Inflammatory macrophage (primary cell): Measurements from ENCODE around the gene MTHFS.
"Not testable (repeated sequence)": the region's sequence is repeated elsewhere in the genome, so short reads cannot be mapped to it uniquely, and the experiment has no call there.

Experiments
- DNase-seq, 2 donors: peaks; one replicate each; pipeline ENCODE4 v3.0.0-alpha.2; 2020 to 2022

Gene MTHFS

DNA sequence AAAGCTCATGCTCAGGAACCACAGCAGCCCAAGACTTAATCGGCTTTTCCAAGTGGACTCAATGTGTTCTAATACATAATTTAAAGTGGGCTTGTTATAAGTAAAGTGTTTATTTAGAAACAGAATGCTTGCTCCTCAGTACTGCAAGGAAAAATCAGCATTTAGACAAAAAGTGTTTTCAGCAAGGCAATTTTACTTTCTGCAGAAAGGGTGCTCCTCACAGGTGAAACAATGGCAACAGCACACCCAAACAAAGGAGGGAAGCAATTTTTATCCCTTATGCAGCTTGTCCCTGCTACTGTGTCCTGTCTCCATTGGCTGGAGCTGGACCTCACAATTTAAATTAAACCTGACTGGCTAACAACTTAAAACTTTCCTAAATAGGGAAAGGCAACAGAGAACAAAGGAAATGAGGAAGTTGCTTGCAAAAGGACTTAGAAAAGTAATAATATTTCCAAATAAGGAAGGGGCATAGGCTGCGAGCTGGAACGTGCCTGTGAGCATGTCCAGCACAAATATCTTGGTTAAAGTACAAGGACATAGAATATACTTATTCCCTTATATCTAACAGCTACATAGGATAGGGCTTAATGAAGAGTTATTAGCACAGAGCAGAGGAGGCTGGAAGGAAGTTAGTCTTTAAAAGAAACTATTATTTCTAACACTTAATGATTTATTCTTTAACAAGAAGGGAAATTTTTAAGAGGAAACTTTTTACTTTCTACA is 19.1 kb upstream of the MTHFS start:
- DNase-seq, result peak in 1 of 2 donors; percentile 34

GRCh38 chr15:79914728-79915127 is 17.9 kb upstream of the MTHFS start:
- DNase-seq, result no peak

GRCh38 chr15:79909556-79910335 is 12.9 kb upstream of the MTHFS start:
- not testable (repeated sequence) for DNase-seq

DNA sequence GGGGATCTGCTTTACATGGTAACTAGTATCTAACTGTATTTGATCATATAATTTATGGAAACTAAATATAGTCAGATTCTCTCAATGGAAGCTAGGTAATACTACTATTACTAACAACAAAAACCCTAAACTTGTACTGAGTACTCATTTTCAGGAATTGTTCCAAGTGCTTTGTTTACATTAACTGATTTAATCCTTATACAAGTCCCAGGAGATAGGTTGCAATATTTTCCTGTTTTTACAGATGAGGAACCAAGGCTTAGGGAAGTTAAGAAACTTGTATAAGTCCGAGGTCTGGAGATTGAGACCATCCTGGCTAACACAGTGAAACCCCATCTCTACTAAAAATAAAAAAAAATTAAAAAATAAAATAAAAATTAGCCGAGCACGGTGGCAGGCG is 7.5 kb upstream of the MTHFS start:
- DNase-seq, result peak; percentile 26 to 35

DNA sequence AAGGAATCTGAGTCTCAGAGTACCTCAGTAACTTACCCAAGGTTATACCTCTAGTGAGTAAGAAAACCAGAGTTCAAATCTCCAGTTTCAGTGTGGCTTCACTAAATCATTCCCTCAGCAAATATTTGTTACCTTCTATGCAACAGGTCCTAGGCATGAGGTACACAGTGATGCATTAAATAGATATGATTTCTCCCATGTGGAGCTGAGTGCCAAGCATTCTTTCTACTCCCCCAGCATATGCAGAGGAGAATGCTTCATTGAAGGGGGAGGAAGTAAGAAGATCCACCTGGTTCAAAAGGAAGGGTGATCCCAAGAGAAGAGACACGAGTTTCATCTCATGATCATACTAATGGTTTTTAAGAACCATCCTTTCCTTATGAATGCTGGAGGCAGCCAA is 6.8 kb upstream of the MTHFS start:
- no peak for DNase-seq

DNA sequence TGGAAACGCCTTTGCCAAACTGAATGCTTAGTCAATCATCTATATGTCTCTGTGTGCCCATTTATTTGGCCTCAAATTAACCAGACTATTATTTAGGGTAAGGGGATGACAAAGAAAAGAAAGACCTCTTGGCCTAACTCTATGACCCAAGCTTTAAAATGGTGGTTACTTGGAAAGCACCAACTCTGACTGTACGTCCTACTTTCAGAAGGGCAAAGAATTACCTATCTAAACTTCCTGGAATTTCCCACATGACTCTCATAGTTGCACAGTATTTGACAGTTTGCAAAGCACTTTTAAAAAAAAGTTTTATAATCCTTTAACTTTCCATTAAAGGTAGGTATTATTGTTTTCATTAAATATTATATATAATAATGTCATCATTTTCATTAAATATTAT is 6.3 kb upstream of the MTHFS start:
- no peak for DNase-seq

- DNase-seq, result peak in 1 of 2 donors; percentile 25
Observed at GRCh38 chr15:79901958-79902357, 5.1 kb upstream of the MTHFS start.

DNA sequence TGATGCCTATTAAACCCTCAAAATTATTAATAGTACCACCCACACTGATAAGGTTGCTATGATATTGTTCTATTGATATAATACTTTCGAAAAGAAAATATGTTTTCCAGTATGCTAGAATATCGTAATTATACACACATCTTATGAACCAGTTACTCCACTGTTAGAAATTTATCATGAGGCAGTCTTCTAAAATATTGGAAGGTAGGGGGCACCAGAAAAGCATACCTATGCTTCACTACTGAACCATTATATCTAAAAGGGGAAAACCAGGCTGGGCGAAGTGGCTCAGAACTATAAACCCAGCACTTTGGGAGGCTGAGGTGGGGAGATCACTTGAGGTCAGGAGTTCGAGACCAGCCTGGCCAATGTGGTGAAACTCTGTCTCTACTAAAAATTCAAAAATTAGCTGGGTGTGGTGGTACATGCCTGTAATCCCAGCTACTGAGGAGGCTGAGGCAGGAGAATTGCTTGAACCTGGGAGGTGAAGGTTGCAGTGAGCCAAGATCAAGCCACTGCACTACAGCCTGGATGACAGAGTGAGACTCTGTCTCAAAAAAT is 4.1 kb upstream of the MTHFS start:
- not testable (repeated sequence) for DNase-seq

- DNase-seq, result peak; percentile 27 to 35
Observed at GRCh38 chr15:79900087-79900486, 3.3 kb upstream of the MTHFS start.

- peak; percentile 95 to 99 for DNase-seq
Observed at GRCh38 chr15:79898786-79899185, 2.0 kb upstream of the MTHFS start.

DNA sequence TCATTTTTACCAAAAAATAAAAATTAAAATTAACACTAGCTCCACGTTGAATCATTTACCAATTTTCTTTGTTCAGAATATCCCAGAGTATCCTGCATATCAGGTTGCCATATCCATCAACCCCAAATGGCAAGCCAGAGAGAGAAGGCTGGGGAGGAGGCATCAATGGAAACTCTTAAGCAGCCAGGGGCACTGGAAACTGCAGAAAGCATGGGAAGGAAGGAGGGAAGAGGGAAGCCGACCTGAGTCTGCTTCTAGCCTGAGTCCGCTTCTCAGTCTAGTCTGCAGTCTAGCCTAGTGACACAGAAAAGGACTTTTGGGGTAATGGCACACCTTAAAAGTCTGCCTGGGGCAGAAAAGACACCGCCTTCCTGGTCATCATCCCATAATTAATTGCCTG is 1.6 kb upstream of the MTHFS start:
- no peak for DNase-seq

DNA sequence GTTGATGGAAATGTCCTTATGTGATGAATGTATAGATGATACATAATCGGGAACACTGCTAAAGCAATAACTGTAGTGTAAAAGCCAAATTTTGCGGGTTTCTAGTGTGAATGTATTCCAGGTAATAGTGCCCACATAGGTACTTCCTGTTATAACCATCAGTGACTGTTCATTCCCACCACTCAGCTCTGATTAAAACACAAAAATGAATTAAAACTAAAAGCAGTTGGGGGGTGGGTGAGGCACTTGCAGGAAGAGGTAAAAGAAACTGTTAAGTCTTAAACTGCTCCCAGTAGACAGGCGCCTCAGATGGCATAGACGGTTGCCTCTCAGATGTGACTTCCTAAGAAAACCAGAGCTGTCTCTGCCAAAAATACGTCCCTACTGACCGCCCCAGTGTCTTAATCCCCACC is 893 bp upstream of the MTHFS start:
- peak in 1 of 2 donors; percentile 23 for DNase-seq

- DNase-seq, result no peak
Observed at GRCh38 chr15:79897380-79897678, 515 bp upstream of the MTHFS start.

DNA sequence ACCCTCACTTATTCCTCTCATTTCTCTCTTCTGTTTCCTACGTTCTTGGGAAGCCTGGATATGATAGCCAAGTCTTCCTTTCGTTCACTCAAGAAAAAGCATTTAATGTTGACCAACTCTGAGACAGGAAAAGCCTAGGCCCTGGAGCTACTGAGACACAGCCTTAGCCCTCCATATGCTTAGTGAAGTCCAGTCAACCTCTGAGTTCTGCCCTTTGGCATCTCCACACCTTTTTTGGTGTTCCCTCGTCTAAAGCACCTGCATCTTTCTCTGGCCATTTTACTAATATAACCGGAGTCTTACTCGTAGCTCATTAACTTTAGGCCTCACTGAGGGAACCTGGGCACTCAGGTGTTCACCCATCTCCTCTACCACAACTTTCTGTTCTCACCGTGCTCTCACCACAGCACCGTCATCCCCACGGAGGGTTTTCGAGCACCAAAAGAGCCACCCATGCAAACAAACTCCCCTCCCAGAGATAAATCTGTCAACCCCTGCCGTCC is 632 bp downstream of the MTHFS start:
- DNase-seq, result peak in 1 of 2 donors; percentile 12

DNA sequence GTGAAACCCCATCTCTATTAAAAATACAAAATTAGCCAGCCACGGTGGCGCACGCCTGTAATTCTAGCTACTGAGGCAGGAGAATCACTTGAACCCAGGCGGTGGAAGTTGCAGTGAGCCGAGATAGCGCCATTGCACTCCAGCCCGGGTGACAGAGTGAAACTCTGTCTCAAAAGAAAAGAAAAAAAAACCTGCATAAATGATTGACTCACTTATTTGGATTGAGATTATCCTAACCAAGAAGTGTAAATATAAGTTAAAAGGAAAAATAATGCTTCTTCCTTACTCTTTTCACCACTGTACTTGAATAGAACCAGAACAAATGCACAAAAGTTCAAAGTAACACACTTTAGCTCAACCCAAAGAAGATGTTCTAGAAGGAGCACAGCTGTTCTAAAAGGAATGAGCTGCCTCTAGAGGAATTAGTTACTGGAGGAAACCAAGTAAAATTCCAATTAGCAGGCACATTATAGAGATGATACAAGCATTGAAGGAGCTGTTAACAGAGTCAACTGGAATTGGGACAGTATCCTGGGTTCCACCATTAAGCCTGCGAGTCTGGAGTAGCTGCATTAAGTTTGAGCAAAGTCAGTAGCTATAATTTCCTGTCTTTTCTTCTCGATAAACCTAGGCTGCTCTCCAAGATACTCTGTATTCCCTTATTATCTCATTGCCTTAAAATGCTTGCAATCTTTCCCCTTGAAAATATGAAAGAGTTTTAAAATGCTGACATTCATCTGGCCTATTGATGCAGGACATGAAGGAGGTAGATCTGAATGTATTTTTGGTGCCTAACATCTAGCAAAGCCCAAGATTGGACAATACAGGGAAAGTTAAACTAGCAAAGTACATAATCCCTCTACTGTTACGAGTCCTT is 9.5 kb downstream of the MTHFS start:
- DNase-seq, result no peak

DNA sequence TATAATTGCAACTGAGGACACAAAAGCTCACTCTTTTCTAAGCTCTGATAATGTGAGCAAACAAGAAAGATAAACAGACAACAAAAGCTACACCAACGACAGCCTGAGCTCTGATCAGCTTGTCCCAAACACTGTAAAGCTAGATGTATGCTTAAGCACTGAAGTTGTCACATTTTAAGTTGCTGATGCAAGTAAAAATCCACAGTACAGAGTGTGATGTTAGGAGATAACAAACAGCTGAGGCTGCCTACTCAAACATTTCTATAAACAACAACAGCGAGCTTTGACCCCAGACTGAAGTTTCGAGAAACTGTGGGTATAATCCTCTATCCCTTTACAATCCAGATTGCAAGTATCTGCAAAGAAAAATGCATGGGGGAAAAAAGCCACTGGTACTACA is 10.7 kb downstream of the MTHFS start:
- DNase-seq, result no peak

DNA sequence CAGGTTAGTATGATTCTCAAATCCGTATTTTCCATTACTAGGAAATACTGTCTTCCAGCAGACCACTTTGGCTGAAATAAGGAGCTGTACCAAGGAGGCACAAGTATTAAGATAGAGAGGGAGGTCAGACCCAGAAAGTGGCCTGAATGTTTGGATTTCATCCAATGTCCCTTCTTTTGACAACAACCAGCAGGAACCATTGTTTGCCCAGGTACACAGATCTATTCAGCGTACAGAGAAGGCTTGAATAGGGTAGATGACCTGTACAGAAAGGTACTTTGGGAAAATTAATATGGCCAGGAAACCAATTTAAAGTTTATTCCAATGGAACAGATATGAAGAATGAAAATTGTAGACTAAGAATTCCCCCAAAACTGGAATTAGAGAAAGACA is 12.6 kb downstream of the MTHFS start:
- no peak for DNase-seq

- no peak for DNase-seq
Observed at GRCh38 chr15:79883579-79884203, 13.1 kb downstream of the MTHFS start.

GRCh38 chr15:79881668-79882067 is 15.1 kb downstream of the MTHFS start:
- peak in 1 of 2 donors; percentile 12 for DNase-seq

GRCh38 chr15:79881254-79881653 is 15.6 kb downstream of the MTHFS start:
- DNase-seq, result no peak

GRCh38 chr15:79878078-79878705 is 18.6 kb downstream of the MTHFS start:
- DNase-seq, result no peak

DNA sequence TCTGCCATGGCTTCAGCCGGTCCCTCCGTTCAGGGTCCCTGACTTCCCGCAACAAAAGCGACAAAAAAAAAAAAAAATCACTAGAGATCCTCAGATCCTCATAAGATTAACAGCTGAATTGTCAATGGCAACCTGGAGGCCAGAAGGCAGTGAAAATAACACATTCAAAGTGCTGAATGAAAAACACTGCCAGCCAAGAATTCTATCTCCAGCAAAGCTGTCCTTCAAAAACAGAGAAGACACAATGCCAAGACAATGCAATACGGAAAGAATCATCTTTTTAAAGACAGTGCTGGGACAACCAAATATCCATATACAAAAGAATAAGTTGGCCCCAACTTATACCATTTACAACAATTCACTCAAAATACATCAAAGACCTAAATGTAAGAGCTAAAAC is 21.6 kb downstream of the MTHFS start:
- no peak for DNase-seq
